ENCODE data around the gene AHNAK.

Gene AHNAK

DNA sequence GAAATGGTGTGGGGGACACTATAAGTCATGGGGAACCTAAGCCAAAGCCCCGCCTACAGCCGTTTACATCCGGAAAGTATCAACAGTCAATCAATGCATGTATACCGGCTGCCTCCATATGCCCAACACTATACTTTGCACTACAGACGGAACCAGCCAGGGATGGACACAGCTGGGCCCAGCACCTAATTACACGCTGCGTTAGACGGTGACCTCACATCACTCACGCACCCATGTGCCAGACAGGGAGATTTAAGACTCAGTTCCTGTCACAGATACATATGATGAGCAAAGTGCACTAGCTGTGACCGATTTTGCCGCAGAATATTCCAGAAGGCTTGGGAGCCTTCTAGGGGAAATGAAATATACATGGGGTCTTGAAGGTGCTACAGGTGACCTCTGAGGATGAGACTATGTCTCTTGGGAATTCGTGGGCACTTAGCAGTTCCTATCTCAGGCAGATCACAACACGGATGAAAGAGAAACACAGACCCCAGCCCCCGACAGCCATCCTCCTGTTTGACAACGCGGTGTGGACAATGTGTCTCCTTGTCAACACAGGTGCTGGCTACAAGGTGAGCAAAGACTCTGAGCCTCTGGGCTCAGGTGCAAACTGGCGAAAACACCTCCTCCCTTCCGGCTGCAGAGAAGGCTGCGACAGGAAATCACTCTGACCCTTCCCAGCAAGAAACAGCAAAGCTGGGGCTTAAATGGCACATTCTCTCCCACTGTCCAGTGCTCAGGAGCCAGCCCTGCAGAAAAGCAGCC is 8.0 kb downstream of the AHNAK start:
- peak overlapping the region; percentile 35 for H3K4me3 ChIP-seq (ENCODE audit: low read depth, low read length)
- DNase-seq (ENCODE audit: low read depth) = no peak

DNA sequence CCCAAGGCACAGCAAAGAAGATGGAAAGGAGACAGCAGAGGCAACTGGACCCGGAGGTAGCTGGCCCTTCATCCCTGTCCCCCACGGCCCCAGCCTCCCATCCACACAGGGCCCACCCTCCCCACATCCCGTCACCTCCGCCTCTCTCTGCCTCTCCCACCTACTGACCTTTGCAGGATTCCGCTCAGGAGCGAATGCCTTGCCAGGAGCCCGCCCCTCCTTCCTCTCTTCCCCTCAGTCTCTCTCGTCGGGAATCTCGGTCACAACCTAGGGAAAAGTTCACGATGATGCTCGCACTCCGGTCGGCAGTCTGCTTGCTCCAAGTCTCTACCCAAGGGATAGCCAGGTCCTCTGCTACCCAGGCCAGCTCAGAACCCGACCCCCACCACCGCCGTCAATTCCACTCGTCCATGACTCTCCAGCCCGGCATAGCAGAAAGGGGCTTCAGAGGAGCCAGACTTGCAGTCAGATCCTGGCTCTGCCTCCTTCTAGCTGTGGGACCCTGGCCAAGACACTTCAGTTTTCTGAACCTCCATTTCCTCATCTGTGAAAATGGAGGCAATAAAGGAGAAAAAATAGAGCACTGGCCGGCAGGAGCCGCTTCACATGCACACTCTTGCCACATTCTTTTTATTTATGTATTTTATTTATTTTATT is 10.2 kb downstream of the AHNAK start:
- no peak overlapping the region for H3K4me3 ChIP-seq (ENCODE audit: low read depth, low read length)
- no peak for DNase-seq (ENCODE audit: low read depth)

DNA sequence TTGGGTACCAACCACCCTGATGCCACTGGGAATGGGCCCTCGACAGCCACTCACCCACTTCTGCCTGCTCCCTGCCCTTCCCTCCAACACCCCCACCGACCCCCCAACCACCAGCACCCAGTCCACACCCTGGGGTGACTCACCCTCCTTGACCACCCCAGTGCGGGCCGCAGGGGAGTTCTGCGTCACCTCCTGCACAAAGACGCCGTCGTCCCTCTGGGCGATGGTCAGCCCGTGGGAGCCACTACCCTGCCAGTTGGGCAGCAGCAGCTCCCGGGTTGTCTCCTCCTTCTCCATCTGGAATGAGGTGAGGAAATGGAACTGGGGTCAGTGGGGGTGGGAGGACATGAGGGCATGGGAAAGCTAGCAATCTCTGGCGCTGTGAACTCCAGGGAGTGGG is 10.8 kb downstream of the AHNAK start:
- DNase-seq (ENCODE audit: low read depth) = no peak
- H3K4me3 ChIP-seq (ENCODE audit: low read depth, low read length) = no peak overlapping the region

DNA sequence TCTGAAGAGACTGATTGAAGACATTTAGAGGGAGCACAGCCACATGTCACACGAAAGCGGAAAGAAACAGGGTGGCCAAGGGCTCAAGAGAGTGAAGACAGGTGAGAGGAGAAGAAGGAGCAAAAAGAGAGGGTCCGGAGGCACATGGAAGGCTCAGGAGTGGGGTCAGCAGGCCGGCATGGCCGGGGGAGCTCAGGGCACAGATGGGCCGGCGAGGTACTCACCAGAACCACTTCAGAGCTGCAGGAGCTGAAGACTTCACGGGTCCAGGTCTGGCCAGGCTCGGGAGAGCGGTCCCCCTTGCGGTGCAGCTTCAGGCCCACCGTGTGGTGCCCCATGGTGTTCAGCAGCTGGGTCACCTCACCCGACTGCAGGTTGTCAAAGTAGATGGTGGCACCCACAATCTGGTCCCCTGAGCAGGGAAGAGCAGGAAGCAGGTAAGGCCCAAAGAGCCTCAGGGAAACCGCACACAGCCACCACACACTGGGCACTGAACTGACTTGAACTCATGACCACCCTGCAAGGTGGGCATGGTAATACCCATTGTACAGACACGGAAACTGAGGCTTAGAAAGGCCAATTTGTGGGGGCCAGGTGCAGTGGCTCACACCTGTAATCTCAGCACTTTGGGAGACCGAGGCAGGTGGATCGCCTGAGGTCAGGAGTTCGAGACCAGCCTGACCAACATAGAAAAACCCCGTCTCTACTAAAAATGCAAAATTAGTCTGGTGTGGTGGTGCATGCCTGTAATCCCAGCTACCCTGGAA is 11.6 kb downstream of the AHNAK start:
- no peak for DNase-seq (ENCODE audit: low read depth)
- no peak overlapping the region for H3K4me3 ChIP-seq (ENCODE audit: low read depth, low read length)

DNA sequence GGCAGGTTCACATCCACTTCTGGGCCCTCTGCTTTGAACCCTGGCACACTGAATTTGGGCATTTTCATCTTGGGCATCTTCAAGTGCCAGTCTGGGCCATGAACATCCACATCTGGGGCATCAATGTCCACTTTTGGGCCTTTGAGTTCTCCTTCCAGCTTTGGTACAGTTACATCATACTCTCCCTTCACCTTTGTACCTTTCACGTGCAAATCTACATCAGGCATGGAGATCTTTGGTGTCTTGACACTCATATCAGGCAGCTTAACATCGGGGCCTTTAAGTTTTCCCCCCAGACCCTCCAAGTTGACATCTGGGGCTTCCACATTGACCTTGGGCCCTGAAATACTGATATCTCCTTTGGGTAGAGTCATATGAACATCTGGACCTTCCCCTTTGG is 14.5 kb downstream of the AHNAK start:
- no peak for DNase-seq (ENCODE audit: low read depth)
- H3K4me3 ChIP-seq (ENCODE audit: low read depth, low read length) = no peak overlapping the region

DNA sequence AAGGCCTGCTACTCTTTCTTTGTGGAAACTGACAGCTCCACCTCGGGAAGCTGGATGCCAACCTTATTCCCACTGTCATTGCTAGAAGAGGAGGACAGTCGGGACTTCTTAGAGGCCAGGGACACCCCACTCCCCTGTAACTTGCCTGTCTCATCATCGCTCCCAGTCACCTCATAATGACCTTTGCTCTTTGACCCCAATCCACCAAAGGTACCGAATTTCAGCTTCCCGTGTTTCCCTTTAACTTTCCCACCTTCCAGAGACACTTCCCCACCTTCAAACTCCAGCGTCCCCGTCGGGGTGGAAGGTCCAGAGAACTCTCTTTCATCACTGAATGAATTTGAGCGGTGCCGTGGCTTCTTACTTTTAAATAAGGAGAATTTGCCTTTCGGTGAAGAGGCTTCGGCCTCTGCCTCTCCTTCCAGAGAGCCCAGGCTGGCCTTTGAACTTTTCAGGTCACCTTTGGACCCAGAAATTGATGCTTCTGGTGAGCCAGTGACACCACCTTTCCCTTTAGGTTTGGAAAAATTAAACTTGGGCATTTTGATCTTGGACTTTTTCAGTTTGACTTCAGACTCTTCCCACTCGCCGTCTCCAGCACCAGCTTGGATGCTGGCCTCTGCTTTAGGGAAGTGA is 29.8 kb downstream of the AHNAK start:
- H3K4me3 ChIP-seq (ENCODE audit: low read depth, low read length) = no peak overlapping the region
- no peak for DNase-seq (ENCODE audit: low read depth)

DNA sequence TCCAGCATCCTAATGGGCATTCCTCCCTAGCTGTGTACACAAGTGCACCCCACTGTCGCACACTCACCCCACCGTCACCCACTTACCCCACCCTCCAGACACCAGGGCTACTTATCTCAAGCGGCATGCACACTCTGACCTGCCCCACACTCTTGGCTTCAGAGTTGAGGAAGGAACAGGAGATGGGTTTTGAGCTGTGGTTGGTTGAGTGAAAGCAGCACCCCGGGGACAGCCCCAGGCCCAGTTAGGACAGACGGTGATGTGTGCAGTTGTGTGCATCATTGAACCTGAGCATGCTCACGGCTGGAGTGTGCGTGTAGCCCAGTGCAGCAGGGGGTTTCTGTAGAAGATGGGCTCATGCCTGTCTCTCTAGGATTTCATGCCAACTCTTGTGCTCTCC is 32.5 kb downstream of the AHNAK start:
- no peak for DNase-seq (ENCODE audit: low read depth)
- no peak overlapping the region for H3K4me3 ChIP-seq (ENCODE audit: low read depth, low read length)

DNA sequence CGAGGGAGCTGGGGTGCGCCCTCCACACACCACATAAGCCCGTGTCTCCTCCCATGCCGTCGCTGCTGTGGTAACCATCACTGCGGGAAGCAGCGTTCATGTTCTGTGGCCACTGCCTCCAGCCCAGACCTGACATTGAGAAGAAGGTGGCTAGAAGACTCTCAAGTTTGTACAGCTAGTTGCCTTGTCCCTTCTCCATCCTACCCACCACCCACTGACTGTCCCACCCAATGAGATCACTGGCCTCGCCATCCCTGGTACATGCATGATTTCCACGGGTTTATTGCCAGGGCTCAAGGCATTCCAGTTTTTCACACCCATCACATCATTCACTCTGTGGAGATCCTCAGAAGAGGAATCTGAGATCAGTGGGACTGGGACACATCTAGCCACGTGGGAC is 33.0 kb downstream of the AHNAK start:
- no peak overlapping the region for H3K4me3 ChIP-seq (ENCODE audit: low read depth, low read length)
- no peak for DNase-seq (ENCODE audit: low read depth)

DNA sequence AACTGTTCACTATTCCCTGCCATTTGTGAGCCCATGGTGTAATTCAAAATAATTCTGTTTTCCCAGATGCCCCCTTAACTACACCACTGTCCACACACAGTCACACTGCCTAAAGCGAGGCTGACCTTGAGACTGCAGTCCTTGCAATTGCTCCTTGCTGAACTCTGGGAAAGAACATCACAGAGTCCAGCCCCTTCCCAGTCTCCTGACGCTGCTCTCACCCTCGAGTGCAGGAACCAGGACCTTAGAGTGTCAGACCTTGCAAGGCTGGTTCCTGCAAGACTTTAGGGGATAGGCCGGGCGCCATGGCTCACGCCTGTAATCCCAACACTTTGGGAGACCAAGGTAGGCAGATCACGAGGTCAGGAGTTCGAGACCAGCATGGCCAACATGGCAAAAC is 33.6 kb downstream of the AHNAK start:
- H3K4me3 ChIP-seq (ENCODE audit: low read depth, low read length) = no peak overlapping the region
- DNase-seq (ENCODE audit: low read depth) = no peak

DNA sequence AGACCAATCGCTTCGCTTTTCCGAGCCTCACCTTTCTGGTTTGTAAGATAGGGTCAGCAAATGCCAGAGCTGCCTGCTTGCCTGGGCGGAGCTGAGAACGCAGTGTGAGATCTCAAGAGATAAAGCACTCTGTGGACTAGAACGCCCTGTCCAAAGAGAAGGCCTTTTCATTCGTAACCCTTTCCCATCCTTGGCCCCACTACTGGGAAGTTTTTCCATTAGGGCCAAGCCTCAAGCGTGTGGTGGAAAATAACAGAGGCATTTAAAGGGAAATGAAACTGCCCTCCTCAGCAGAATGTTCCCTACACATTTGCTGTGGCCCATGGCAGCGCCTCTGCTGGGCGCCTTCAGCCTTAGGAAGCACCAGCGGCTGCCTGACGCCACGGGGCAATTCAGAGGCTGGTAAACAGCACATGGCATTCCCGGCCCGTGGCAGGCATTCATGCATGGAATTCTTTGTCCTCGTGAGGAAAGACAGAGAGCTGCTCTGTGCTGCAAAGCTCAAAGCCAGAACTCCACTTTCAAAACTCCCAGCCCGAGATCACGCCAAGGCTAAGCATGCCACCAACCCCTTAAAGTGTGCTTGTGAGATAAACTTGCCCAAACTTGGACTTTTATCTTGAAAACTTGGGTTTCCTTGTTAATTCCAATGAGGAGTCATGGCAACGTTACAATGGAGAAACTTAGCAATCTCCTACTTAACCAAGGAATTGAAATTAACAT is 38.1 kb downstream of the AHNAK start:
- no peak overlapping the region for H3K4me3 ChIP-seq (ENCODE audit: low read depth, low read length)
- DNase-seq (ENCODE audit: low read depth) = no peak

DNA sequence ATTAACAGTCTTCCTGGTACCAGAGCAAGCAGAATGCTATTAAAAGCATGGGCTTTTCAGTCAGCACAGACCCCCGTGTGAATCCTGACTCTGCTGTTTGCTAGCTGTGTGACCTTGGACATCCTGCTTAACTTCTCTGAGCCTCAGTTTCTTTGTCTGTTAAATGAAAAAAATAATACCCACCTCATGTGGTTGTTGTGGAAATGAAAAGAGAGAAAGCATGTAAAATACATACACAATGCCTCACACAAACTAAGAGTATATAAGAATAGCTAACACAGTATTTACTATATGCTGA is 39.5 kb downstream of the AHNAK start:
- DNase-seq (ENCODE audit: low read depth) = no peak
- no peak overlapping the region for H3K4me3 ChIP-seq (ENCODE audit: low read depth, low read length)

DNA sequence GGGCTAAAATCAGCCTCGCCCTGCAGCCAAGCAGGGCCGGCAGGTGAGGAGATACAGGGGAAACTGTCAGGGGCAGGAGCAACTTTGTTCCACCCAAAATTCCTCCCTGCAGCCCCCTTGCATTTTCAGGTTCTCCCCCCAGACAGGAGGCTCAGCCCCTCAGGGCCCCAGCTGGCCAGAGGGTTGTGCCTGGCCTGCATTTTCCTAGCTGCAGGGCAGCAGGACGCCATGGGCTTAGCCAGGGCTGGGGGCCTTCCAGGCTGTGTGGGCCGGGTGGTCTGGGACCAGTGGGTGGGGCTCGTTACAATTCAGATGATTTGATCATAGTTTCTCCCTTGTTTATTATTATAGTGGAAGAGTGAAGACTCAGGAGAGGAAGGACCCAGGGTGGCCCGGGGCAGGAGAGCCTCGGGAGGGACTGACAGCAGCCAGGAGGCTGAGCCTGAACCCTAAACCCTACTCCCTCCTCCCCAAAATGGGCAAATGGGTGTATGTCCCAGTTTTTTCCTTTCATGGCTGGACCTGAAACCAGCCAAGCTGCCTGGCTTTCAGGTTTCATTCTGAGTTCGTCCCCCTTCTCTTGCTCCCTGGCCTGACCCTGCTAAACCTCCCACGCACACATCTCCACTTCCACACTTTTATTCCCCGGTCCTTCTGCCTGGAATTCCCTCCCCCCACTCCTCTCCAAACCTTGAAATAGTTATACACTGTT is 40.0 kb downstream of the AHNAK start:
- no peak for DNase-seq (ENCODE audit: low read depth)
- no peak overlapping the region for H3K4me3 ChIP-seq (ENCODE audit: low read depth, low read length)

DNA sequence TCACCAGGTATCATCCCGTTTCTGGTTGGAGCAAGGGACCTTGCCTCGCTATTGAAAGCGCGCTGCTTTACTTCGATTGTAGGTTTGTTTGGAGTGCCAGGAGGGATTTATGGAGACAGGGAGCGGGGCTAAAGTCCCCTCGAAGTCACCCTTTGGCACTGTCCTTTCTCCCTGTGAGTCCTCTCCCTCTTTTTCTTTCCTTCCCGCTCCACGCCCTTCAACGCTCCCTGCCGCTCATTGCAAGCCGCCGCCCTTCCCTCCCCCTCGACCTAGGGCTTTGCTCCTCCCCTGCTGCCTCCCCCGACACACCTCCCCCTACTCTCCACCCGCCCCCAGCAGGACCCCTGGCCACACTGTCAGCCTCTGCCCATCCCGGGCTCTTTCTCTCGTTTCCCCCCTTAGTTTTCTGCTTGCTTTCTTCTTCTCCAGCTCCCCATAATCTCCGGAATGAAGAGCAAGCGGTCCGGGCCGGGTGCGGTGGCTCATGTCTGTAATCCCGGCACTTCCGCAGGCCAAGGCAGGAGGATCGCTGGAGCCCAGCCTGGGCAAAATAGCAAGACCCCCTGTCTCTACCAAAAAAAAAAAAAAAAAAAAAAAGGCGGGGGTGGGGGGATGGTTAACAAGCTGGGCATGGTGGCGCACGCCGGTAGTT is 41.0 kb downstream of the AHNAK start:
- DNase-seq (ENCODE audit: low read depth) = no peak
- H3K4me3 ChIP-seq (ENCODE audit: low read depth, low read length) = no peak overlapping the region

DNA sequence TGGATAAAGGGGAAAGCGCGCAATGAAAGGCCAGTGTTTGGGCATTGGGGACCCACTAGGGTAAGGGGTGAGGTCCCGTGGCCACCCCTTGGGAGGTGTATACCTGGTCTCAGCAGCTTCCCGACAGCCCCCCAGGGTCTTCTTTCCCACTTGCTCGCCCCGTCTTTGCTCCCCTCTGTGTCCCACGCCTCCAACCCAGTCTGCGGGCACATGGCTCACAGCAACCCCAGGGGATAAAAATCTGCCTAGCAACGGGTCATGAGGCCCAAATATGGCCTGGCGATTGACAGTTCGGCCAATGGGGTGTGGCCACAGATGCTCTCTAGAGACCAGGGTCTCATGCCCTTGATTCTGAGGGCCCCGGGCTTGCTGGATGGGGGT is 41.6 kb downstream of the AHNAK start:
- DNase-seq (ENCODE audit: low read depth) = no peak
- H3K4me3 ChIP-seq (ENCODE audit: low read depth, low read length) = no peak overlapping the region

DNA sequence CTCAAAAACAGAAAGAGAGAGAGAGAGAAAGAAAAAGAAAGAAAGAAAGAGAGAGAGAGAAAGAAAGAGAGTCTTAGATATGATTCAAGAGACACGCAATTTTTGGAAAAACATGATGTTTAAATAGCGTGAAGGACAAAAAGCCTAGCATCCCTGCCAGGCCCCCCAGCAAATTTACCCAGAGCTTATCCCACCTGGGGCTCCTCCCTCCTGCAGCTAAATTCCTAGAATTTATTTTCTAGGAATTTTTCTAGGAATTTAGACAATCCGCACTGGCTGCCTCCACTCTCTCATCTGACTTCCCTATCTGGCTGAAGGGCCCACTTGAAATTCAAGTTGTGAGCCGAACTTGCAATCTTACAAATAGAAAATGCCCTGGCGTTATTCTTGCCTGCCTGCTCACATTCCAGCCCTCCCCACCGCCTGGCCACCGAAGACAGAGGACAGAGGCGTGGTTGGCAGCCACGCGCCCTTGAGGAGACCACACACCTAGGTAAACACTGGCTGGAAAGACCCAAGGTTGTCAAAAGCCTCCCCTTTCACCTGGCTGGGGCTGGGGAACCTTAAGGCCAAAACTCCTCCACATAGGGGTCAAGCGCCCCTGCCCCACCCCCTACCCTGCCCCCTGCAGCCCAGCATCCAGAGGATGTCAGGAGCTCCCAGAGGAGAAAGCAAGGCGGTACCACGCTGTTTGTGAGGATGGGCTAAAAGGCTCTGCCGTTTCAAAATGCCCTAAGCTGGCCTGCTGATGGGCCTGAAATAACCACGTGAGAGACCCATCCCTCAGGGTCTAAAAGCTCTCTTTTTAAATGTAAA is 42.2 kb downstream of the AHNAK start:
- no peak overlapping the region for H3K4me3 ChIP-seq (ENCODE audit: low read depth, low read length)
- no peak for DNase-seq (ENCODE audit: low read depth)

DNA sequence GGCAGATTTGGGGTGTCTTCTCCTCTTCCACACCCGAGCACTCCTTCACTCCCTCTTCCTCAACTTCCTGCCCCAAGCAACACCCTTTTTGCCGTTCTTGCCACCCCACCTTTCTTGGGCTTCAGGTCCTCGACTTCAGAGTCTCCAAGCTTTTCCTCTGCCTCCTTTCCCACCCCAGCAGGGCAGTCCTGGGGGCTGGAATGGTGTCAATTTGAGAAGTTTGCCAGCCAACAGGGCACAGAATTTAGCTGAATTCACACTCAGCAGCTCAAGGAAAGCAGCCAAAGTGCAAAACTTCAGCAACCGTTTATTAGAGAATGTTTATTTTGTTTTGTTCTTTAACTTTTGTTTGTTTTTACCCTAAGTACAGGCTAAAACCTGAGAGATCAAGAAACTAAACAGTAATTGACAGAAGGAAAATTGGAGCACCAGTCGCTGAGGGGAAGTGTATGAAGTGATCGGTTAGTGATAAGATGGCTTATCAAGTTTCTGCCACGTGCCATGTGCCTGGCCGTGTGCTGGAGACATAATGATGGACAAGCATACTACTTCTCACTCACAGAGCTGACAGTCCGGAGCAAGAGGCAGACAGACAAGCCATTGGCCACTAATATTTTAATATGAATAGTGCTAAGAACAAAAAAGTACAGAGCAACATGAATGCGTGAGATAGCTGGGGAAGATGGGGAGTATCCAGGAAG is 44.4 kb downstream of the AHNAK start:
- H3K4me3 ChIP-seq (ENCODE audit: low read depth, low read length) = no peak overlapping the region
- no peak for DNase-seq (ENCODE audit: low read depth)

DNA sequence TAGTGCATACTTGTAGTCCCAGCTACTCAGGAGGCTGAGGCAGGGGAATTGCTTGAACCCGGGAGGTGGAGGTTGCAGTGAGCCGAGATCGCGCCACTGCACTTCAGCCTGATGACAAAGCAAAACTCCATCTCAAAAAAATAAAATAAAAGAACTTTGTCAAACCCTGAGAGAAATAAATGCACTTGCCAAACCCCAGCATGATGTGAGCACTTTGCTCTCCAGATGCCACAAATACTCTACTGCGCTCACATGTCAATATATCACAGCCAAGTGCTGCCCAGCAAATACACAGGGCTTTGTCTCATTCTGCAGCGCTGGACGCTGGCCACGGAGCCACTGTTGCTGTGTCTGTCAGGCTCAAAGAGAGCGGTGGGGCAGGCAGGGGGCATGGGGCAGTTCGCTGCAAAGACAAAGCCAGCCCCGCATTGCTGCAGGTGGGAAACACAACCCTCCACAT is 45.1 kb downstream of the AHNAK start:
- no peak overlapping the region for H3K4me3 ChIP-seq (ENCODE audit: low read depth, low read length)

More for the DNA sequence above, 45.1 kb downstream of the AHNAK start:
- no peak for DNase-seq (ENCODE audit: low read depth)
